Measurements from ENCODE around the gene MAD1L1.

MAD1L1 gene

GRCh38 chr7:1964913-1965578 lies 267.7 kb downstream of the MAD1L1 start (continued):
- no peak for TF ChIP-seq POU6F1 (CRISPR knock-in tag; IDR thresholded peaks at IDR 0.05; ENCODE audit: borderline replicate concordance, low read depth)
- no peak for TF ChIP-seq OSR1 (CRISPR knock-in tag; IDR thresholded peaks at IDR 0.05)

- ATAC-seq: no peak
- TF ChIP-seq CSDC2 (CRISPR knock-in tag; IDR thresholded peaks at IDR 0.05): no peak
- no peak for TF ChIP-seq ESRRG (CRISPR knock-in tag; IDR thresholded peaks at IDR 0.05)
- no peak for TF ChIP-seq ZFP3 (CRISPR knock-in tag; IDR thresholded peaks at IDR 0.05)
- no peak for TF ChIP-seq PATZ1 (CRISPR knock-in tag; IDR thresholded peaks at IDR 0.05; ENCODE audit: borderline replicate concordance)
- no peak for TF ChIP-seq SNAI2 (CRISPR knock-in tag; IDR thresholded peaks at IDR 0.05)
- TF ChIP-seq ZNF70 (CRISPR knock-in tag; IDR thresholded peaks at IDR 0.05): no peak
- TF ChIP-seq GLIS3 (CRISPR knock-in tag; IDR thresholded peaks at IDR 0.05): no peak
- TF ChIP-seq ZC3H10 (CRISPR knock-in tag; IDR thresholded peaks at IDR 0.05): no peak
- TF ChIP-seq ARNTL (CRISPR knock-in tag; IDR thresholded peaks at IDR 0.05; ENCODE audit: borderline replicate concordance, low read depth): no peak
- TF ChIP-seq ZNF8 (CRISPR knock-in tag; IDR thresholded peaks at IDR 0.05): no peak
Measured at GRCh38 chr7:1964211-1964912, 268.4 kb downstream of the MAD1L1 start.

GRCh38 chr7:1963575-1963974 lies 269.2 kb downstream of the MAD1L1 start:
- TF ChIP-seq BACH2 (CRISPR knock-in tag; IDR thresholded peaks at IDR 0.05; ENCODE audit: borderline replicate concordance) (no peak), SNAI2 (CRISPR knock-in tag; IDR thresholded peaks at IDR 0.05) (no peak), TSHZ2 (CRISPR knock-in tag; IDR thresholded peaks at IDR 0.05) (no peak), ZNF8 (CRISPR knock-in tag; IDR thresholded peaks at IDR 0.05) (no peak), ISL1 (CRISPR knock-in tag; IDR thresholded peaks at IDR 0.05) (no peak), RARB (CRISPR knock-in tag; IDR thresholded peaks at IDR 0.05) (no peak), POU6F1 (CRISPR knock-in tag; IDR thresholded peaks at IDR 0.05; ENCODE audit: borderline replicate concordance, low read depth) (no peak)
- ATAC-seq: no peak

- ATAC-seq: no peak
- TF ChIP-seq CSRNP3 (CRISPR knock-in tag; IDR thresholded peaks at IDR 0.05) (no peak), PATZ1 (CRISPR knock-in tag; IDR thresholded peaks at IDR 0.05; ENCODE audit: borderline replicate concordance) (no peak), RARB (CRISPR knock-in tag; IDR thresholded peaks at IDR 0.05) (no peak), ESRRG (CRISPR knock-in tag; IDR thresholded peaks at IDR 0.05) (no peak), POU6F1 (CRISPR knock-in tag; IDR thresholded peaks at IDR 0.05; ENCODE audit: borderline replicate concordance, low read depth) (no peak), TSHZ2 (CRISPR knock-in tag; IDR thresholded peaks at IDR 0.05) (no peak)
Measured at GRCh38 chr7:1961701-1962276, 271.0 kb downstream of the MAD1L1 start.

Measured in SK-N-SH treated with all-trans-retinoic acid at 6 μM for 48 hours (cell line).